Measurements from ENCODE around the gene HCFC1R1. TPM values are rescaled to one million over a fixed set of nuclear protein-coding genes. Genes with fewer than 3 reads are reported as not detected.
A peak's percentile ranks its signal among the peaks of the same experiment; 100 is the strongest.

Gene HCFC1R1
- total RNA-seq, 6 experiments from 2014 or later = 9.7 to 14.6 (median 12.1) TPM

DNA sequence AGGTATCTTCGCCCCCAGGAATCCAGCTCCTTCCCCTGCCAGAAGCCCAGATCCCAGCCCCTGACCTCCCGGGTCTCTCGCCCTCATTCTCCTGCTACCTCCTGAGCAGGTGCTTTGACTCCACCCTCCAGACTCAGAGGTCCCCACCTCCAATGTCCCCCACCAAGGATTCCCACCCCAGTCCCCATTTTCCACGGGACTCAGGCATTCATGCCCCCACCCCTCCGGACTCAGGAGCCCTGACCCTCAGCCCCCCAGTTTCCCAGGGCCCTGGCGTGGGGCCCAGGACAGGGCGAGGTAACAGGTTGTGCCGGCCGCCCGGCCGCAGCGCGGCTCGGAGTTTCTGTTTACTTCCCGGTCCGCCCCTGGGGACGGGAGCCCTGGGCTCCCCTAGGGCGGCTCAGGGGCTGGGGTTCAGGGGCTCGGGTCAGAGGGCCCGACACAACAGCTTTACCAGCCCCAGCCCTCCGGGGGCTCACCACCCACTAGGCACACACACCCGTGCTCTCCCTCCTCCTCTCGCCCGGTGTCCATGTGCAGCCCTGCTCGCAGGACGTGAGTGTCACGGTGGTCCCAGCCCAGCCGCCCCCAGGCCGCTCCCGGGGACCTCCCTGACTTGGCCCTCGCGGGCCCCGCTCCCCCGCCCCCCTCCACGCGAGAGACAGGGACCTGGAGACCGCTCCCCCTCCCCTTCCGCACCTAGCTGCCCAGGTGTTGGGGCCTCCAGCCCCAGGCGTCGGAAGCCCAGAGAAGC, 12.4 kb upstream of the HCFC1R1 start:
- peak in 2 of 4 donors; percentile 5 to 29 for ATAC-seq
- Histone ChIP-seq H3K4me3 (no peak overlapping the region), H3K36me3 (no peaks in the 10 kb centered on the region), H3K9me3 (no peaks in the 10 kb centered on the region), H3K27me3 (peaks cover 0 to 15% of the 10 kb centered on the region in 2 donors), H3K4me1 (peaks cover 0 to 3% (median 0%) of the 10 kb centered on the region in 4 donors), H3K27ac (no peak overlapping the region)
- DNase-seq = no peak
- WGBS (ENCODE audit: insufficient coverage, low coverage, low lambda C conversion rate, missing lambda C conversion rate) = 2% methylated on average over 7 of the region's 40 CpGs
- no peak for TF ChIP-seq POLR2A (IDR thresholded peaks at IDR 0.05)
- TF ChIP-seq, protein P1, sequence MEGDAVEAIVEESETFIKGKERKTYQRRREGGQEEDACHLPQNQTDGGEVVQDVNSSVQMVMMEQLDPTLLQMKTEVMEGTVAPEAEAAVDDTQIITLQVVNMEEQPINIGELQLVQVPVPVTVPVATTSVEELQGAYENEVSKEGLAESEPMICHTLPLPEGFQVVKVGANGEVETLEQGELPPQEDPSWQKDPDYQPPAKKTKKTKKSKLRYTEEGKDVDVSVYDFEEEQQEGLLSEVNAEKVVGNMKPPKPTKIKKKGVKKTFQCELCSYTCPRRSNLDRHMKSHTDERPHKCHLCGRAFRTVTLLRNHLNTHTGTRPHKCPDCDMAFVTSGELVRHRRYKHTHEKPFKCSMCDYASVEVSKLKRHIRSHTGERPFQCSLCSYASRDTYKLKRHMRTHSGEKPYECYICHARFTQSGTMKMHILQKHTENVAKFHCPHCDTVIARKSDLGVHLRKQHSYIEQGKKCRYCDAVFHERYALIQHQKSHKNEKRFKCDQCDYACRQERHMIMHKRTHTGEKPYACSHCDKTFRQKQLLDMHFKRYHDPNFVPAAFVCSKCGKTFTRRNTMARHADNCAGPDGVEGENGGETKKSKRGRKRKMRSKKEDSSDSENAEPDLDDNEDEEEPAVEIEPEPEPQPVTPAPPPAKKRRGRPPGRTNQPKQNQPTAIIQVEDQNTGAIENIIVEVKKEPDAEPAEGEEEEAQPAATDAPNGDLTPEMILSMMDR (IDR thresholded peaks at IDR 0.05) = no peak
- intact Hi-C loops (cut with DNase I) = no loop called here

DNA sequence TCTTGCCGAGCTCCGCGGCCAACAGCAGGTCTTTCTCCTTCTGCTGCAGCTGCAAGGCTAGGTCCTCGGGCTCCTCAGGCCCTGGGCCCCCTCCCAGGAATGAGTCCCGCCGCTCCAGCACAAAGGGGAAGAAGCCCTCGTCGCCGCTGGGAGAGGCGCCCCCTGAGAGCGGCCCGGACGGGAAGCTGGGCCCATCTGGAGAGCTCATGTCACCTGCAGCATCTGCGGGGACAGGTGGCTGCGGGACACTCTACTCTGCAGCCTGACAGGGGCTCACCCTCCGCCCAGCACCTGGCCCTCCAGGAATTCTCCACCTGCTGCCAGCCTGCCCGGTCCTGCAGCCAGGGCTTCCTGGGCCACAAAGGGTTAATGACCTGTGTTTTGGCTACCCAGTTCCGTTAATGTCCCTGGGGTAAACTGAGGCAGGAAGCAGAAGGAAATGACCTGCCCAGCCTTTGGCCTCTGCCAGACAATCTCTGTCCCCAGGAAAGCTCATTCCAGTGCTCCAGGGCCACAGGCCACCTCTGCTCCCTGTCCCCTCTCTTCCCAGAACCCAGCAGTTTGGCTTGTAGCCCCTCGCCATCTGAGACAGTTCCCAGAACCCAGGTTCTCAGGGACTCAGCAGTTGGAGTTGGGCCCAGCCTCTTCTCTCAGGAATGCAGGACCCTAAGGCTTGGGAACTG, 11.7 kb upstream of the HCFC1R1 start:
- Histone ChIP-seq H3K27ac (no peak overlapping the region), H3K27me3 (peaks cover 0 to 15% of the 10 kb centered on the region in 2 donors), H3K4me1 (peaks cover 0 to 3% (median 0%) of the 10 kb centered on the region in 4 donors), H3K4me3 (no peak overlapping the region), H3K9me3 (no peaks in the 10 kb centered on the region), H3K36me3 (no peaks in the 10 kb centered on the region)
- DNase-seq (no peak), ATAC-seq (no peak)
- intact Hi-C loops (cut with DNase I) = no loop called here
- TF ChIP-seq POLR2A (IDR thresholded peaks at IDR 0.05) = no peak
- TF ChIP-seq, protein P1 (IDR thresholded peaks at IDR 0.05) = no peak
- 27% methylated on average over 2 of the region's 19 CpGs for WGBS (ENCODE audit: insufficient coverage, low coverage, low lambda C conversion rate, missing lambda C conversion rate)

DNA sequence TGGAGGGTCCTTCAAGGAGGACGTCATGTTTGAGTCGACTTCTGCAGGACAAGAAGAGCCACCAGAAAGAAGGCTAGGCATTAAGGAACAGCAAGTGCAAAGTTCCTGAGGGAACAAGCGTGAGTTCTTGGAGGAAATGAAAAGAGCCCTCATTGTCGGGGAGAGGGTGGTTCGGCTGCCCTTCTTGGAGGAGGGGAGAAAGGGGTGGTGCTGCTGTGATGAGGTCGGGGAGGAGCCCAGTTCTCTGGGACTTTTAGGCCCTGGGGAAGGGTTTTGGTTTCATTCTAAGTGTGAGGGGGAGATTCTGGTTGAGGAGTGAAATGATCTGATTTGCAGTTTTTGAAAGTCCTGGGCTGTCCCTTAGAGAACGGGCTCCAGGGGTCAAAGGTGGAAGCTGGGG, 8.9 kb upstream of the HCFC1R1 start:
- ATAC-seq = no peak
- Histone ChIP-seq H3K36me3 (no peaks in the 10 kb centered on the region), H3K27me3 (peaks cover 0 to 14% of the 10 kb centered on the region in 2 donors), H3K4me3 (no peak overlapping the region), H3K9me3 (no peaks in the 10 kb centered on the region), H3K4me1 (peaks cover 0 to 11% (median 0%) of the 10 kb centered on the region in 4 donors), H3K27ac (no peak overlapping the region)
- intact Hi-C loops (cut with DNase I) = no loop called here
- DNase-seq = no peak
- no peak for TF ChIP-seq POLR2A (IDR thresholded peaks at IDR 0.05)
- TF ChIP-seq, protein P1 (IDR thresholded peaks at IDR 0.05) = no peak
- WGBS (ENCODE audit: insufficient coverage, low coverage, low lambda C conversion rate, missing lambda C conversion rate) = 21% methylated on average over 7 of the region's 7 CpGs

DNA sequence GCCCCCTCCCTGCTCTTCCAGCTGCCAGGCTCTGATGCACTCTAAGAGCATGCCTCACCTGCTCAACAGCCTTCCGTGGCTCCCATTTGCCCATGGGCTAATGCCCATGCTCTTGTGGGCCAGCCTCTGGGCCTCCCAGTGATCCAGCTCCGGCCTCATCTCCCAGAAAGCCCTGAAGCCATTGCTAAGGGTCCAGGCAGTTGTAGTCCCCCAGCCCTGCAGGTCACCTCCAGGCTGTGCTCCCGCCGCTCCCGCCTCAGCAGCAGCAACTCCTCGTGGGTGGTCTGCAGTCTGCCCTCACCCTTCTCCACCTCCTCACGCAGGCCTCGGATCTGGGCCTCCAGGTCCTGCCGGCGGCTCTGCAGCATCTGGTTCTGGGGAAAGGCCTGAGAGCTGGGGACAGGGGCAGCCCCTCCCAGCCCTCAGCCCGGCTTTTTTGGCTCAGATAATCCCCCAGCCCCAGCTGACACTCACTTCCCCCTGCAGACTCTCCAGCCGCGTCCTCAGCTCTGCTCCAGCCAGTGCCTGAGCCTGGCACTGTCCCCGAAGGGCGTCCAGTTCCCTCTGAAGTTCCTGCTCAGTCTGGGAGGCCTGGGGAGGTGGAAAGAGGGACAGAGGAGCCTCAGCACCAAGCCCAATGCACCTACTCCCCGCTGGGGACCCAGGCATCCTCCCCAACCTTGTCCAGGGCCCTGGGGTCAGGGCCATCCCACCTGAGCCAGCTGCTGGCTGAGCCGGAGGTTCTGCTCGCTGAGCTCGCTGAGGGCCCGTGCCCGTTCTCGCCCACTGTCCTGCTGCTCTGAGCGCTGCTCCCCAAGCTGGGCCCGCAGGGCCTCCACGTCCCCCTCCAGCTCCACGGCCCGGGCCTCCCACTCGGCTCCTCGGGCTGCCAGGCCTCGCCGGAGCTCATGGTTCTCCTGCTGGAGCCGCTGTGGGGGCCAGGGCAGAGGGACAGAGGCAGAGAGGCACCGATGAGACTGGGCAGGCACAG, 6.8 kb upstream of the HCFC1R1 start:
- ATAC-seq (no peak), DNase-seq (no peak)
- intact Hi-C loops (cut with DNase I) = no loop called here
- Histone ChIP-seq H3K4me3 (no peak overlapping the region), H3K27ac (no peak overlapping the region), H3K9me3 (no peaks in the 10 kb centered on the region), H3K4me1 (peaks cover 0 to 8% (median 0%) of the 10 kb centered on the region in 4 donors), H3K36me3 (peaks cover 0 to 6% (median 0%) of the 10 kb centered on the region in 4 donors), H3K27me3 (peaks cover 0 to 4% of the 10 kb centered on the region in 2 donors)
- 58% methylated on average over 7 of the region's 33 CpGs for WGBS (ENCODE audit: insufficient coverage, low coverage, low lambda C conversion rate, missing lambda C conversion rate)
- TF ChIP-seq, protein P1 (IDR thresholded peaks at IDR 0.05) = no peak
- no peak for TF ChIP-seq POLR2A (IDR thresholded peaks at IDR 0.05)
